ENCODE data around the gene SLC24A5. TPM values are rescaled to one million over a fixed set of nuclear protein-coding genes. Genes with fewer than 3 reads are reported as not detected.

The SLC24A5 gene
- total RNA-seq, 2 experiments from 2014 or later: not detected

GRCh38 chr15:48119277-48119676, 1.5 kb upstream of the SLC24A5 start:
- DNase-seq: no peak
- H3K36me3 Mint-ChIP-seq (ENCODE audit: low read depth): no peaks in the 10 kb centered on the region
- no peak for ATAC-seq
- H3K9me3 Mint-ChIP-seq (ENCODE audit: low read depth): no peaks in the 10 kb centered on the region
- CTCF ChIA-PET: interaction anchor here (1.2 kb wide), 1 partner anchor 11 kb away, joined by 4 read pairs; no protein-coding TSS in a partner anchor
- H3K27me3 Mint-ChIP-seq: peaks cover 18% of the 10 kb centered on the region
- no peaks in the 10 kb centered on the region for H3K4me1 Mint-ChIP-seq
- H3K27ac Mint-ChIP-seq: no peak overlapping the region
- H3K4me3 Mint-ChIP-seq: no peak overlapping the region
- intact Hi-C loops (cut with DNase I, micrococcal nuclease): loop anchor here in 1 of 2 experiments (10.0 kb wide), 1 partner anchor 136 kb away; no protein-coding TSS in a partner anchor
- POLR2A ChIA-PET: no interaction called here

- CTCF ChIA-PET: interaction anchor here (0.6 kb wide), 1 partner anchor 160 kb away, joined by 4 read pairs; no protein-coding TSS in a partner anchor
These were observed 1.1 kb downstream of the SLC24A5 start for GRCh38 chr15:48121849-48122248.

DNA sequence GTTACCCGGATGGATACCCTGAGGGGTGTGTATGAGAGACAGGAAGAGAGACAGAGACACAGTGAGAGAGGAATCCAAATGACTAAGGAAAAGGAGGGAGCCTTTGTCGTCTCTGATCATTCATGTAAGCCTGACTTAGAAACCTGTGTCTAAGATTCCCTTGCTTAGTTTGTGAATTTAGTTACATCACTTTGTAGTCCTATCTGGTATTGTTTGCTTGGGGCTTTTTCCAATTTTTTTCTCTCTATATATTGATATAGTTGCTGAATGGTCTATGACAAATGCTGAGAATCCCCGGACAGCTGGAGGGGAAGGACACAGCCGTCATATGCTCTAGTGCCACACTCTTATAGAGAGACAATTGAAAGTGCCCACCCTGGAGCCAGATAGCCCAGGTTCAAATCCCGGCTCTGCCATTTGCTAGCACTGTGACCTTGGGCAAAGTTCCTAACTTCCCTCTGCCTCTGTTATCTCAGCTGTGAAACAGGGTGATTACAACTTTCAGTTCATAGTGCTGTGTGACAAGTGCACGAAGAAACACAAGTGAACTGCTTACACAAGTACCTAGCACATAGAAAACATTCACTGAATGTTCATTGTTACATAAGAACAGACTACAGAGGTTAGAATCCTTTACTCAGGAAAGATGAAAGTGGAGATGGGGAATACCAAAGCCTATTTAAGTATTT, 6.0 kb downstream of the SLC24A5 start:
- POLR2A ChIA-PET: no interaction called here

More at GRCh38 chr15:48121849-48122248, 1.1 kb downstream of the SLC24A5 start:
- Mint-ChIP-seq H3K4me1 (no peaks in the 10 kb centered on the region), H3K27ac (no peak overlapping the region), H3K27me3 (peaks cover 14% of the 10 kb centered on the region), H3K4me3 (no peak overlapping the region), H3K36me3 (ENCODE audit: low read depth) (no peaks in the 10 kb centered on the region), H3K9me3 (ENCODE audit: low read depth) (no peaks in the 10 kb centered on the region)
- DNase-seq: no peak
- POLR2A ChIA-PET: no interaction called here
- ATAC-seq: no peak
- intact Hi-C loops (cut with DNase I, micrococcal nuclease): no loop called here

DNA sequence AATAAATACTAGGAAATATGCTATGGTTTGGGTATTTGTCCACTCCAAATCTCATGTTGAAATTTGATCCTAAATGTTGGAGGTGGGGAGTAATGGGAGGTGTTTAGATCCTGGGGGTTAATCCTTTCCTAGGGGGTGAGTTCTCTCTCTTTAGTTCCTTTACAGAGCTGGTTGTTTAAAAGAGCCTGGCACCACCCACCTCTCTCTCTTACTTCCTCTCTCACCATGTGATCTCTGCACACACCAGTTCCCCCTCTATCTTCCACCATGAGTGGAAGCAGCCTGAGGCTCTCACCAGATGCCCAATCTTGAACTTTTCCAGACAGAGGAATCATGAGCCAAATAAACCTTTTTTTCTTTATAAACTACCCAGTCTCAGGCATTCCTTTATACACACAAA, 10.5 kb downstream of the SLC24A5 start:
- ATAC-seq (no peak), DNase-seq (no peak)
- intact Hi-C loops (cut with DNase I, micrococcal nuclease): no loop called here
- H3K36me3 Mint-ChIP-seq (ENCODE audit: low read depth): no peaks in the 10 kb centered on the region
- ChIA-PET POLR2A (no interaction called here), CTCF (no interaction called here)
- no peaks in the 10 kb centered on the region for H3K27me3 Mint-ChIP-seq
- no peaks in the 10 kb centered on the region for H3K4me1 Mint-ChIP-seq
- H3K4me3 Mint-ChIP-seq: no peak overlapping the region
- H3K27ac Mint-ChIP-seq: no peak overlapping the region
- H3K9me3 Mint-ChIP-seq (ENCODE audit: low read depth): no peaks in the 10 kb centered on the region

More for the DNA sequence above, 6.0 kb downstream of the SLC24A5 start:
- Mint-ChIP-seq H3K4me1 (no peaks in the 10 kb centered on the region), H3K27ac (no peak overlapping the region), H3K4me3 (no peak overlapping the region), H3K27me3 (peaks cover 7% of the 10 kb centered on the region), H3K36me3 (ENCODE audit: low read depth) (no peaks in the 10 kb centered on the region), H3K9me3 (ENCODE audit: low read depth) (no peaks in the 10 kb centered on the region)
- ATAC-seq (no peak), DNase-seq (no peak)
- CTCF ChIA-PET: interaction anchor here (1.2 to 1.4 kb wide), 2 partner anchors 9 to 23 kb away, joined by 3 read pairs; no protein-coding TSS in a partner anchor
- intact Hi-C loops (cut with DNase I, micrococcal nuclease): no loop called here

DNA sequence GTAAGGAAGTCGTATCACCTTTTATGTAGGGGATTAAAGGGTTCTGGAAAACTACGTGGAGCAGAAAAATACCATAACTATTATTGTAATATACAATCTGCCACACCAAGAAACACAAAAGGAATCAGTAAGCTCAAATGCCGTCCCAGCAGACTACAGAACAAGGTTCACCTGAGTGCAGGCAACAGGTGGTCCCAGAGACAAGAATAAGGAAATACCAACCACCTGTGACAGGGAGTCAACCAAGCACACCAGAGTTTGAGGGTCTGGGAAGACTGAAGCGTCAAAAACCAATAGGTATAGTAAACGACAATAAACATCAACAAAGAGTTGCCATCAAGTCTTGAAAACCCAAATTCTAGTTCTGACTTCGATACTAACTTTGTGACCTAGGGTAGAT, 12.1 kb downstream of the SLC24A5 start:
- intact Hi-C loops (cut with DNase I, micrococcal nuclease): no loop called here
- no peaks in the 10 kb centered on the region for H3K36me3 Mint-ChIP-seq (ENCODE audit: low read depth)
- ATAC-seq (no peak), DNase-seq (no peak)
- ChIA-PET CTCF (interaction anchor here (1.5 kb wide), 1 partner anchor 187 kb away, joined by 3 read pairs; no protein-coding TSS in a partner anchor), POLR2A (no interaction called here)
- no peaks in the 10 kb centered on the region for H3K4me1 Mint-ChIP-seq
- no peak overlapping the region for H3K4me3 Mint-ChIP-seq
- H3K27me3 Mint-ChIP-seq: no peaks in the 10 kb centered on the region
- no peak overlapping the region for H3K27ac Mint-ChIP-seq
- H3K9me3 Mint-ChIP-seq (ENCODE audit: low read depth): no peaks in the 10 kb centered on the region

GRCh38 chr15:48143856-48144255, 23.1 kb downstream of the SLC24A5 start:
- H3K27ac Mint-ChIP-seq: no peak overlapping the region
- intact Hi-C loops (cut with DNase I, micrococcal nuclease): no loop called here
- ATAC-seq (no peak), DNase-seq (no peak)
- POLR2A ChIA-PET: no interaction called here
- no peak overlapping the region for H3K4me3 Mint-ChIP-seq
- H3K36me3 Mint-ChIP-seq (ENCODE audit: low read depth): peaks cover 12% of the 10 kb centered on the region
- CTCF ChIA-PET: no interaction called here
- H3K27me3 Mint-ChIP-seq: no peaks in the 10 kb centered on the region
- H3K4me1 Mint-ChIP-seq: peaks cover 3% of the 10 kb centered on the region
- no peaks in the 10 kb centered on the region for H3K9me3 Mint-ChIP-seq (ENCODE audit: low read depth)

DNA sequence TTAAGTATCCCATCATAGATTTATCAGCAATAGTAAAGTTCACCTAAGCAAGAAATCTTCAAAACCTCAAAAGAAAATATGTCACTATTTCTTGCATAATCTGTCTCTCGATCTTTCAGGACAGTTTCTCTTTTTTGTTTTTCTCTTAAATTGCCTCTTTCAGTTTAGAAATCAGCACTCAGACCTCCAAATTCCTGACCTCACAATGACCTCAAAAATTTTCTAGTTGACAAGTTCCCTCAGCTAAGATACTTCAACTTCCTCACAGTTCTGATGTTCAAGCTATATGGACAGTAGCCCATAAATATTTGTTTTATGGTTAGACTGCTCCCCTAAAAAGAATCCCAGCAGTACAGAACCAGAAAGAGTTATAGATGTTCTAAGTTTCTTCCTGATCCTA, 24.1 kb downstream of the SLC24A5 start:
- H3K27ac Mint-ChIP-seq: no peak overlapping the region
- no peak for ATAC-seq
- no peak for DNase-seq
- H3K9me3 Mint-ChIP-seq (ENCODE audit: low read depth): no peaks in the 10 kb centered on the region
- peaks cover 16% of the 10 kb centered on the region for H3K36me3 Mint-ChIP-seq (ENCODE audit: low read depth)
- peaks cover 3% of the 10 kb centered on the region for H3K4me1 Mint-ChIP-seq
- intact Hi-C loops (cut with DNase I, micrococcal nuclease): loop anchor here in 1 of 2 experiments (5.0 kb wide), 1 partner anchor 52 kb away; no protein-coding TSS in a partner anchor
- no peak overlapping the region for H3K4me3 Mint-ChIP-seq
- ChIA-PET CTCF (no interaction called here), POLR2A (no interaction called here)
- no peaks in the 10 kb centered on the region for H3K27me3 Mint-ChIP-seq

DNA sequence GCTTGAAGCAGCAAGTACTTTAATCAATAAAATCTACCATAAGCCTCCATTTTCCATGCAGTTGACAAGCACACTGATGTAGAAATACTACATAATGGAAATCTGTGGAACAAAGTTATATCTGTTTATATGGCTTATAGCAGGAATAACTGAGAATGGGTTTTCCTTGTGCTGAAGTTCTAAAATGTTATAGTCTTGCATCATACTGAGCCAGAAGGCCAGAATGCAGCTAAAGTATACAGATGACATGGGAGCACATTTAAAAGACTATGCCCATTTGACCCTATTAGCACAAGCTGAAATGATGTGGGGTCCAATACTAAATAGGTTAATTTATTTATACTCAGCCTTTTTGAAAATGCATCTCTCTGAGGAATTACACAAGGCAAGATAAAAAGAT, 25.1 kb downstream of the SLC24A5 start:
- Mint-ChIP-seq H3K9me3 (ENCODE audit: low read depth) (no peaks in the 10 kb centered on the region), H3K4me1 (peaks cover 3% of the 10 kb centered on the region), H3K4me3 (no peak overlapping the region), H3K27me3 (no peaks in the 10 kb centered on the region), H3K36me3 (ENCODE audit: low read depth) (peaks cover 16% of the 10 kb centered on the region), H3K27ac (no peak overlapping the region)
- intact Hi-C loops (cut with DNase I, micrococcal nuclease): loop anchor here in 1 of 2 experiments (5.0 kb wide), 1 partner anchor 51 kb away; no protein-coding TSS in a partner anchor
- DNase-seq: no peak
- ChIA-PET POLR2A (no interaction called here), CTCF (no interaction called here)
- no peak for ATAC-seq

- DNase-seq: no peak
- POLR2A ChIA-PET: no interaction called here
- CTCF ChIA-PET: no interaction called here
- Mint-ChIP-seq H3K4me1 (peaks cover 3% of the 10 kb centered on the region), H3K36me3 (ENCODE audit: low read depth) (peaks cover 20% of the 10 kb centered on the region), H3K27me3 (no peaks in the 10 kb centered on the region), H3K9me3 (ENCODE audit: low read depth) (no peaks in the 10 kb centered on the region), H3K27ac (no peak overlapping the region), H3K4me3 (no peak overlapping the region)
- intact Hi-C loops (cut with DNase I, micrococcal nuclease): loop anchor here in 1 of 2 experiments (5.0 kb wide), 1 partner anchor 50 kb away; no protein-coding TSS in a partner anchor
- no peak for ATAC-seq
These were observed 26.6 kb downstream of the SLC24A5 start for GRCh38 chr15:48147358-48147757.

DNA sequence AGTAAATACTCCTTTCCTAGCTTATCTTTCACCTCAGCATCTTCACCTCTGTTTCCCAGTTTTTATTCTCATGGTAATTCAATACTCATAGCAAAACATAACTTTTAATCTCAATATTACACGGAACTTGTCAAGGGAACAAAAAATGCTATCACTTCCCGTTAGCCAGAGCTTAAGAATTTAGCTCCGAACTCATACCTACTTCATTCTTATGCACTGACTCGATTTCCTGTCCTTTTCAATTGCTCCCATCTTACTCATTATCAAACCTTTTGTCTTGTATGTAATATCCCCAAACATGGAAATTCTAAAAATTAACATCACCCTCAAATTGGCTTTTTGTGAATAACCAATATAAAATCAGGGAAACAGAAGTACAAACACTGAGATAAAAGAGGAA, 29.1 kb downstream of the SLC24A5 start:
- Mint-ChIP-seq H3K9me3 (ENCODE audit: low read depth) (no peaks in the 10 kb centered on the region), H3K4me3 (no peak overlapping the region), H3K36me3 (ENCODE audit: low read depth) (peaks cover 20% of the 10 kb centered on the region), H3K4me1 (peaks cover 2% of the 10 kb centered on the region), H3K27ac (no peak overlapping the region), H3K27me3 (no peaks in the 10 kb centered on the region)
- DNase-seq (no peak), ATAC-seq (no peak)
- POLR2A ChIA-PET: no interaction called here
- CTCF ChIA-PET: interaction anchor here (1.0 kb wide), 1 partner anchor 22 kb away, joined by 3 read pairs; no protein-coding TSS in a partner anchor
- intact Hi-C loops (cut with DNase I, micrococcal nuclease): loop anchor here in 1 of 2 experiments (5.0 kb wide), 1 partner anchor 47 kb away; no protein-coding TSS in a partner anchor

DNA sequence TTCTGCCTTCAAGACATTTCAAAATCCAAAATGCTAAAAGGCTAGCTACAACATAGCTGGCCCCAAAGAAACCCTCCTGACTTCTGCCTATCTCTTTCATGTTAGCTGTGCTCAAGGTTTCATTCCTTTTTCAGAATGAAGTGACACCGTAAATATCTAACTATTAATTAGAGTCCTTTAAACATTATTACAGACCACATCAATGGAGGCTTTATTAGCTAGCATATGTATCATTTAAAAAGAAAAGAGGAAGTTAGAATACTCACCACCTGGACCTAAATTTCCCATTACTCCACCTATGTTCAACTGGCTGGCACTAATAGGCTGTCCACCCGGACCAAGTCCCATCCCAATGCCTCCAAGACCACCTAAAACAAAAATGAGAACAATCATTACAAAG, 32.7 kb downstream of the SLC24A5 start:
- H3K4me1 Mint-ChIP-seq: no peaks in the 10 kb centered on the region
- ATAC-seq: no peak
- no peaks in the 10 kb centered on the region for H3K9me3 Mint-ChIP-seq (ENCODE audit: low read depth)
- peaks cover 20% of the 10 kb centered on the region for H3K36me3 Mint-ChIP-seq (ENCODE audit: low read depth)
- H3K27ac Mint-ChIP-seq: no peak overlapping the region
- H3K4me3 Mint-ChIP-seq: no peak overlapping the region
- DNase-seq: no peak
- intact Hi-C loops (cut with DNase I, micrococcal nuclease): no loop called here
- H3K27me3 Mint-ChIP-seq: no peaks in the 10 kb centered on the region
- ChIA-PET POLR2A (no interaction called here), CTCF (interaction anchor here (0.6 to 1.4 kb wide), 4 partner anchors 8 to 1123 kb away, joined by 3 to 5 read pairs (median 4); no protein-coding TSS in a partner anchor)

GRCh38 chr15:48168616-48169015, 47.8 kb downstream of the SLC24A5 start:
- CTCF ChIA-PET: no interaction called here
- intact Hi-C loops (cut with DNase I, micrococcal nuclease): no loop called here
- Mint-ChIP-seq H3K27ac (no peak overlapping the region), H3K36me3 (ENCODE audit: low read depth) (peaks cover 27% of the 10 kb centered on the region), H3K27me3 (no peaks in the 10 kb centered on the region), H3K4me1 (no peaks in the 10 kb centered on the region), H3K4me3 (no peak overlapping the region), H3K9me3 (ENCODE audit: low read depth) (peaks cover 7% of the 10 kb centered on the region)
- POLR2A ChIA-PET: no interaction called here
- ATAC-seq: no peak
- no peak for DNase-seq
